ENCODE measurements around the gene SDS. TPM values are rescaled to one million over a fixed set of nuclear protein-coding genes. Genes with fewer than 3 reads are reported as not detected.

The SDS gene
- total RNA-seq, 5 donors from 2014 or later (not counting 1 experiment from before 2014, with no cell fraction given): 0.18 to 0.26 TPM; not detected in 3

GRCh38 chr12:113385282-113385882 is 18.3 kb downstream of the SDS start:
- Histone ChIP-seq H3K27ac (ENCODE audit: low read length) (no peak overlapping the region), H3K4me3 (ENCODE audit: control insufficient read depth in 1 of 2, extremely low read depth in 1 of 2, low read length in 1 of 2) (no peak overlapping the region), H3K36me3 (ENCODE audit: control insufficient read depth in 2 of 2, extremely low read depth in 1 of 2, insufficient read depth in 1 of 2, low read length in 1 of 2) (peaks cover 19 to 23% of the 10 kb centered on the region in 2 donors), H3K27me3 (replicated peaks in 1 of 2; ENCODE audit: control insufficient read depth in 2 of 2, extremely low read depth in 1 of 2, insufficient read depth in 2 of 2, low read length in 1 of 2) (no peaks in the 10 kb centered on the region), H3K4me1 (ENCODE audit: control insufficient read depth in 1 of 2, extremely low read depth in 1 of 2, insufficient read depth in 2 of 2, low read length in 2 of 2) (no peaks in the 10 kb centered on the region), H3K9me3 (no peaks in the 10 kb centered on the region)
- no peak for ATAC-seq (replicated peaks in 1 of 4)
- whole genome bisulfite sequencing (ENCODE audit: insufficient coverage): 95% methylated on average over 4 of the region's 6 CpGs
- Mint-ChIP-seq H3K4me3 (no peak overlapping the region), H3K27ac (no peak overlapping the region), H3K36me3 (peaks cover 31% of the 10 kb centered on the region), H3K4me1 (no peaks in the 10 kb centered on the region), H3K9me3 (no peaks in the 10 kb centered on the region), H3K27me3 (no peaks in the 10 kb centered on the region)
- DNase-seq: no peak
- ChIA-PET POLR2A (no interaction called here), CTCF (no interaction called here)

- Mint-ChIP-seq H3K36me3 (peaks cover 31% of the 10 kb centered on the region), H3K9me3 (no peaks in the 10 kb centered on the region), H3K4me3 (no peak overlapping the region), H3K27me3 (no peaks in the 10 kb centered on the region), H3K27ac (no peak overlapping the region), H3K4me1 (no peaks in the 10 kb centered on the region)
- 98% methylated on average over 4 of the region's 14 CpGs for WGBS (ENCODE audit: insufficient coverage)
- no peaks in the 10 kb centered on the region for H3K4me1 ChIP-seq (ENCODE audit: control insufficient read depth in 1 of 2, extremely low read depth in 1 of 2, insufficient read depth in 2 of 2, low read length in 2 of 2)
- H3K4me3 ChIP-seq (ENCODE audit: control insufficient read depth in 1 of 2, extremely low read depth in 1 of 2, low read length in 1 of 2): no peak overlapping the region
- peaks cover 19 to 23% of the 10 kb centered on the region in 2 donors for H3K36me3 ChIP-seq (ENCODE audit: control insufficient read depth in 2 of 2, extremely low read depth in 1 of 2, insufficient read depth in 1 of 2, low read length in 1 of 2)
- ATAC-seq (replicated peaks in 1 of 4) (no peak), DNase-seq (no peak)
- ChIA-PET POLR2A (no interaction called here), CTCF (no interaction called here)
- no peak overlapping the region for H3K27ac ChIP-seq (ENCODE audit: low read length)
- no peaks in the 10 kb centered on the region for H3K9me3 ChIP-seq
- H3K27me3 ChIP-seq (replicated peaks in 1 of 2; ENCODE audit: control insufficient read depth in 2 of 2, extremely low read depth in 1 of 2, insufficient read depth in 2 of 2, low read length in 1 of 2): no peaks in the 10 kb centered on the region
Observed at GRCh38 chr12:113384778-113385177, 18.9 kb downstream of the SDS start.

DNA sequence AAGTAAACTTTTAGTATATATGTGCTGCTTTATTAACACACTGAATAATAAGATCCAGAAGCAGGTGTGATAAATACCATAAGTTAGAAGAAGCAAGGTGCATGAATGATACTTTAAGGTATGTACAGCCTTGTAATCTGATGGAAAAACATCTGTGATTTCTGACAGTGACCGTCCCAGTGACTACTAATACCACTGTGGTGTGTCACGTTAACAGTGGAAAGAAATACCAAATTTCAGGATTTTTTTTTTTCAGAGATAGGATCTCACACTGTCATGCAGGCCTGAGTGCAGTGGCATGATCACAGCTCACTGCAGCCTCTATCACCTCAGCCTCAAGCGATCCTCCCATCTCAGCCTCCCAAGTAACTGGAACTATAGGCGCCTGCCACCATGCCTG is 21.5 kb downstream of the SDS start:
- Histone ChIP-seq H3K4me1 (ENCODE audit: control insufficient read depth in 1 of 2, extremely low read depth in 1 of 2, insufficient read depth in 2 of 2, low read length in 2 of 2) (no peaks in the 10 kb centered on the region), H3K27ac (ENCODE audit: low read length) (no peak overlapping the region), H3K36me3 (ENCODE audit: control insufficient read depth in 2 of 2, extremely low read depth in 1 of 2, insufficient read depth in 1 of 2, low read length in 1 of 2) (peaks cover 15 to 19% of the 10 kb centered on the region in 2 donors), H3K27me3 (replicated peaks in 1 of 2; ENCODE audit: control insufficient read depth in 2 of 2, extremely low read depth in 1 of 2, insufficient read depth in 2 of 2, low read length in 1 of 2) (no peaks in the 10 kb centered on the region), H3K9me3 (no peaks in the 10 kb centered on the region), H3K4me3 (ENCODE audit: control insufficient read depth in 1 of 2, extremely low read depth in 1 of 2, low read length in 1 of 2) (no peak overlapping the region)
- no peaks in the 10 kb centered on the region for H3K9me3 Mint-ChIP-seq
- peaks cover 24% of the 10 kb centered on the region for H3K36me3 Mint-ChIP-seq
- CTCF ChIA-PET: no interaction called here
- H3K4me1 Mint-ChIP-seq: no peaks in the 10 kb centered on the region
- WGBS (ENCODE audit: insufficient coverage): 100% methylated on average over 1 of the region's 4 CpGs
- no peak for ATAC-seq (replicated peaks in 1 of 4)
- H3K27me3 Mint-ChIP-seq: no peaks in the 10 kb centered on the region
- DNase-seq: no peak
- H3K27ac Mint-ChIP-seq: no peak overlapping the region
- POLR2A ChIA-PET: no interaction called here
- H3K4me3 Mint-ChIP-seq: no peak overlapping the region

DNA sequence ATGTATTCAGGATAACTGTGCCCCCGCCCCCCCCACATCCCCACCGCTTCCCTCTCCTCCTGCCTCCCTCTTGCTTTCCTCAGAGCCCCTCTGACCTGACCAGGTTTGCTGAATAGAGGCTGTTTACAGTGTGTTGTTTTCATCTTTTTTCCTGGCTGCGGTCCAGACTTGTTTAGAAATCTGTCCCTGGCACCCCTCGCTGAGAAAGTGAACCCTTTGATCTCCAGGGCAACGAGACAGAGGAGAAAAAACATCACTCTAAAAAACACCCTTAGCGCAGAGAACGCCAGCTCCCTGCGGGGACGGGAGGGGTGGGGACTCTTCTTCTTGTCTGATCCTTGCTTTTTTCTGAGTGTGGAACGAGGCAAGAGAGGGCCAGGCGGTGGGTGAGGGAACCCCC is 22.5 kb downstream of the SDS start:
- WGBS (ENCODE audit: insufficient coverage): 100% methylated on average over 1 of the region's 11 CpGs
- Histone ChIP-seq H3K9me3 (no peaks in the 10 kb centered on the region), H3K27ac (ENCODE audit: low read length) (no peak overlapping the region), H3K4me1 (ENCODE audit: control insufficient read depth in 1 of 2, extremely low read depth in 1 of 2, insufficient read depth in 2 of 2, low read length in 2 of 2) (no peaks in the 10 kb centered on the region), H3K36me3 (ENCODE audit: control insufficient read depth in 2 of 2, extremely low read depth in 1 of 2, insufficient read depth in 1 of 2, low read length in 1 of 2) (peaks cover 12 to 20% of the 10 kb centered on the region in 2 donors), H3K4me3 (ENCODE audit: control insufficient read depth in 1 of 2, extremely low read depth in 1 of 2, low read length in 1 of 2) (no peak overlapping the region), H3K27me3 (replicated peaks in 1 of 2; ENCODE audit: control insufficient read depth in 2 of 2, extremely low read depth in 1 of 2, insufficient read depth in 2 of 2, low read length in 1 of 2) (no peaks in the 10 kb centered on the region)
- Mint-ChIP-seq H3K27ac (no peak overlapping the region), H3K4me3 (no peak overlapping the region), H3K4me1 (no peaks in the 10 kb centered on the region), H3K27me3 (no peaks in the 10 kb centered on the region), H3K9me3 (no peaks in the 10 kb centered on the region), H3K36me3 (peaks cover 21% of the 10 kb centered on the region)
- POLR2A ChIA-PET: no interaction called here
- DNase-seq: no peak
- ATAC-seq (replicated peaks in 1 of 4): no peak
- CTCF ChIA-PET: no interaction called here

DNA sequence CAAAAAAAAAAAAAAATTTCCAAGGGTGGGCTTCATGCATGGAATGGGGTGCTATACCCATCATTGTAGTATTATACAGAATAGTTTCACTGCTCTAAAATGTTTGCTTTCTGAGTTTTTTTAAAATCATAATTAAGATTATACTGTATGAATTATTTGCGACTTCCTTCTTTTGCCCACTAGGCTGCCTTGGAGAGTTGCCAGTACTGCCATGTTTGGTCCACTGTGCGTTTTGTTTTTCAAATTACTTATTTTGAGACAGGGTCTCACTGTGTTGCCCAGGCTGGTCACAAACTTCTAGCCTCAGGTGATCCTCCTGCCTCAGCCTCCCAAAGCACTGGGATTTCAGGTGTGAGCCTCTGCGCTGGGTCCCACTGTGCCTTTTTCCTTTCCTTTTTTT is 25.4 kb downstream of the SDS start:
- 79% methylated on average over 2 of the region's 3 CpGs for WGBS (ENCODE audit: insufficient coverage)
- no peaks in the 10 kb centered on the region for H3K9me3 ChIP-seq
- no peaks in the 10 kb centered on the region for H3K27me3 ChIP-seq (replicated peaks in 1 of 2; ENCODE audit: control insufficient read depth in 2 of 2, extremely low read depth in 1 of 2, insufficient read depth in 2 of 2, low read length in 1 of 2)
- peaks cover 16 to 27% of the 10 kb centered on the region in 2 donors for H3K36me3 ChIP-seq (ENCODE audit: control insufficient read depth in 2 of 2, extremely low read depth in 1 of 2, insufficient read depth in 1 of 2, low read length in 1 of 2)
- no peak overlapping the region for H3K27ac ChIP-seq (ENCODE audit: low read length)
- no peak overlapping the region for H3K4me3 ChIP-seq (ENCODE audit: control insufficient read depth in 1 of 2, extremely low read depth in 1 of 2, low read length in 1 of 2)
- ChIA-PET POLR2A (no interaction called here), CTCF (interaction anchor here in 1 of 2 donors (0.5 kb wide), 1 partner anchor 17 kb away, joined by 3 read pairs; no protein-coding TSS in a partner anchor)
- Mint-ChIP-seq H3K4me1 (no peaks in the 10 kb centered on the region), H3K36me3 (peaks cover 24% of the 10 kb centered on the region), H3K27ac (no peak overlapping the region), H3K9me3 (no peaks in the 10 kb centered on the region), H3K4me3 (no peak overlapping the region), H3K27me3 (no peaks in the 10 kb centered on the region)
- ATAC-seq (replicated peaks in 1 of 4) (no peak), DNase-seq (no peak)
- no peaks in the 10 kb centered on the region for H3K4me1 ChIP-seq (ENCODE audit: control insufficient read depth in 1 of 2, extremely low read depth in 1 of 2, insufficient read depth in 2 of 2, low read length in 2 of 2)

GRCh38 chr12:113374823-113375428 is 28.8 kb downstream of the SDS start:
- no CpG with 5 or more reads among the region's 4 CpGs for WGBS (ENCODE audit: insufficient coverage)
- peaks cover 11 to 28% of the 10 kb centered on the region in 2 donors for H3K36me3 ChIP-seq (ENCODE audit: control insufficient read depth in 2 of 2, extremely low read depth in 1 of 2, insufficient read depth in 1 of 2, low read length in 1 of 2)
- Mint-ChIP-seq H3K27me3 (no peaks in the 10 kb centered on the region), H3K36me3 (peaks cover 33% of the 10 kb centered on the region), H3K27ac (no peak overlapping the region), H3K4me3 (no peak overlapping the region), H3K4me1 (peaks cover 0 to 7% (median 0%) of the 10 kb centered on the region in 3 donors), H3K9me3 (no peaks in the 10 kb centered on the region)
- ChIA-PET POLR2A (no interaction called here), CTCF (no interaction called here)
- H3K4me1 ChIP-seq (ENCODE audit: control insufficient read depth in 1 of 2, extremely low read depth in 1 of 2, insufficient read depth in 2 of 2, low read length in 2 of 2): no peaks in the 10 kb centered on the region
- no peak overlapping the region for H3K27ac ChIP-seq (ENCODE audit: low read length)
- no peak overlapping the region for H3K4me3 ChIP-seq (ENCODE audit: control insufficient read depth in 1 of 2, extremely low read depth in 1 of 2, low read length in 1 of 2)
- no peak for DNase-seq
- no peaks in the 10 kb centered on the region for H3K27me3 ChIP-seq (replicated peaks in 1 of 2; ENCODE audit: control insufficient read depth in 2 of 2, extremely low read depth in 1 of 2, insufficient read depth in 2 of 2, low read length in 1 of 2)
- ATAC-seq (replicated peaks in 1 of 4): no peak
- no peaks in the 10 kb centered on the region for H3K9me3 ChIP-seq

All from T-cell (primary cell).